ENCODE measurements around the gene SNAP25. TPM values are rescaled to one million over a fixed set of nuclear protein-coding genes. Genes with fewer than 3 reads are reported as not detected.
A peak's percentile ranks its signal among the peaks of the same experiment; 100 is the strongest.

The SNAP25 gene
- under 1 TPM in 1 of 6 experiments, not detected in 5; 0.10 TPM for total RNA-seq (2021; fragmentation: NEBNext Ultra II Directional; extraction: Animal tissue kit (Norgen Biotek cat#: 25700))
- long read RNA-seq: 0 reads

DNA sequence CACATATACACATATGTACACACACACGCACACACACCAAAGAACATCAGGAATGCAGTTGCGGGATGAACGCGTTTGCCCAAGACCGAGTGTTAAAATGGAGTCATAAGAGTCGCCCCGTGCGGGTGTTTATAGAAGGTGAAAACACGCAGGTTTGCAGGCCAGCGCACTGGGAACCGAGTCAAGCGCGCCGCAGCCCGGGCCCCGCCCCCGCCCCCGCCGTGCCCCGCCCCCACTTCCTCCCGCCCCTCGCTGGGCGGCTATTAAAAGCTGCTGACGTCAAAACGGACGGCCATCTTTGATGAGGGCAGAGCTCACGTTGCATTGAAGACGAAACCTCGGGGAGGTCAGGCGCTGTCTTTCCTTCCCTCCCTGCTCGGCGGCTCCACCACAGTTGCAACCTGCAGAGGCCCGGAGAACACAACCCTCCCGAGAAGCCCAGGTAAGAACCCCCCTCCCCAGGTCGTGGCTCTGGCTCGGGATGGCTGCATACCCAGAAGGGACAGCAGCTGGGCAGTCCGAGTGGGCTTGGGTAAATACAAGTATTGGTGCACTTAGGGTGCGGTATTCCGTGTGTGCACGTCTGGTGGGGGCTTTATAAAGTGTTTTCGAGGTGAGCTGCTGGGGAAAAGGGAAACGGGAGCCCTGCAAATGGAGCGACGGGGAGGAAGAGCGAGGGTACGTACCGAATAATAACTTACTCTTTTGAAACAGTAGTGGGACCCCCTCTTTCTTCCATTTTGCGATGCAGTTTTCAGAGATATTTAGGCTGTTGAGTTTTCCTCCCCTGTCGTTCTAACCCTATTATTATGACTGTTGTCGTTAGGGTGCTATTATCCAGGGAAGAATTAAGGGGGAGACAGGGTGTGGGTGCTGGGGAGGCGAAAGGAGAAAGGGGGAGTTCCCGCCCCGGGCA, at the start of gene SNAP25:
TSS of gene SNAP25 (plus strand) at position 295 of the 916 bp plus-strand sequence. CDS start 56,662 bp downstream, outside the sequence.
- no peak for DNase-seq
- Mint-ChIP-seq H3K9me3 (no peaks in the 10 kb centered on the region; the same call in 1 of the 2 replicates), H3K27me3 (ENCODE audit: insufficient read depth) (peaks cover 7% of the 10 kb centered on the region), H3K36me3 (ENCODE audit: low read depth) (no peaks in the 10 kb centered on the region), H3K27ac (no peak within 1 kb of the TSS), H3K4me3 (0 out of 2 replicates have a peak within 1 kb of the TSS, but pooled peaks have one; percentile 23), H3K4me1 (ENCODE audit: low read depth) (peaks cover 6% of the 10 kb centered on the region)
- TF ChIP-seq, protein P1, sequence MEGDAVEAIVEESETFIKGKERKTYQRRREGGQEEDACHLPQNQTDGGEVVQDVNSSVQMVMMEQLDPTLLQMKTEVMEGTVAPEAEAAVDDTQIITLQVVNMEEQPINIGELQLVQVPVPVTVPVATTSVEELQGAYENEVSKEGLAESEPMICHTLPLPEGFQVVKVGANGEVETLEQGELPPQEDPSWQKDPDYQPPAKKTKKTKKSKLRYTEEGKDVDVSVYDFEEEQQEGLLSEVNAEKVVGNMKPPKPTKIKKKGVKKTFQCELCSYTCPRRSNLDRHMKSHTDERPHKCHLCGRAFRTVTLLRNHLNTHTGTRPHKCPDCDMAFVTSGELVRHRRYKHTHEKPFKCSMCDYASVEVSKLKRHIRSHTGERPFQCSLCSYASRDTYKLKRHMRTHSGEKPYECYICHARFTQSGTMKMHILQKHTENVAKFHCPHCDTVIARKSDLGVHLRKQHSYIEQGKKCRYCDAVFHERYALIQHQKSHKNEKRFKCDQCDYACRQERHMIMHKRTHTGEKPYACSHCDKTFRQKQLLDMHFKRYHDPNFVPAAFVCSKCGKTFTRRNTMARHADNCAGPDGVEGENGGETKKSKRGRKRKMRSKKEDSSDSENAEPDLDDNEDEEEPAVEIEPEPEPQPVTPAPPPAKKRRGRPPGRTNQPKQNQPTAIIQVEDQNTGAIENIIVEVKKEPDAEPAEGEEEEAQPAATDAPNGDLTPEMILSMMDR (IDR thresholded peaks at IDR 0.05): no peak

DNA sequence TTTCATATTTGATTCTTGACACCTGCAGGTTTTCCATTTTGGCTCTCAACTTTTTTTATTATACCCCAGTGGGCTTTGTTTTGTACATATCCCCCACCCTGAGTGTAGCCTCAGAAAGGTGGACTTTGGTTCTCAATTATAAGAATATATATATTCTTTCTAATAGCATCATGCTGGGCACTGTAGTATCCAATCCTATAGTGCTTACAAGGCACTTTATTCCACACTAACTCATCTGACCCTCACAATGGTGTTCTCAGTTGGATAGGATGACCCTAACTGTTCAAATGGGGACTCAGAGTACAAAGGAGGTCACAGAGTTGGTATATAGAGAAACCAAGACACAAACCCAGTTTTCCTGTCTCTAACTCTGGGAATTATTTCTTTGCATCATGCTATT, 48.9 kb upstream of the SNAP25 start:
- Mint-ChIP-seq H3K9me3 (peaks cover 5% of the 10 kb centered on the region; the same call in 1 of the 2 replicates), H3K4me3 (no peak overlapping the region), H3K27me3 (ENCODE audit: insufficient read depth) (peaks cover 3% of the 10 kb centered on the region), H3K27ac (no peak overlapping the region), H3K36me3 (ENCODE audit: low read depth) (no peaks in the 10 kb centered on the region), H3K4me1 (ENCODE audit: low read depth) (peaks cover 7% of the 10 kb centered on the region; the same call in 1 of the 2 replicates)
- no peak for DNase-seq
- TF ChIP-seq, protein P1 (IDR thresholded peaks at IDR 0.05): no peak

DNA sequence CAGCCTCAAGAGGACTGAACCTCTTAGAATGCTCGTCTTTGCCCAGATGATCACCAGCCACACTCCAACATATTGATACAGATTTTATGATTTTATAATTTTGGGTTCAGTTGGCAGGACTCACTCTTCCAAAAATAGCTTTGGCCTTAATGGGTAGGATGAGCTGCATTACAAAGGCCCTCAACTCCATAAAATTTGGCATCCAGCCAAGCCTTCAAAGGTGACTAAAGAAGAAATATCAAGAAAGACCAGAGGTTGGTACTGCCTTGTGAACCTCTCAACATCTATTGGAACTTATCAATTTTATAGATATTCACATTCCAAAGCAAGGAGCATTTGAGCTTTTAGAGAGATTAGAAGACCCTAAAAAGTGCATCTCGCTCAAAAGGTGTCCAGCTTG, 48.4 kb upstream of the SNAP25 start:
- H3K4me3 Mint-ChIP-seq: no peak overlapping the region
- TF ChIP-seq, protein P1 (IDR thresholded peaks at IDR 0.05): no peak
- no peak overlapping the region for H3K27ac Mint-ChIP-seq
- H3K4me1 Mint-ChIP-seq (ENCODE audit: low read depth): peaks cover 7% of the 10 kb centered on the region; the same call in 1 of the 2 replicates
- H3K9me3 Mint-ChIP-seq: peaks cover 5% of the 10 kb centered on the region; the same call in 1 of the 2 replicates
- DNase-seq: no peak
- peaks cover 3% of the 10 kb centered on the region for H3K27me3 Mint-ChIP-seq (ENCODE audit: insufficient read depth)
- H3K36me3 Mint-ChIP-seq (ENCODE audit: low read depth): no peaks in the 10 kb centered on the region

DNA sequence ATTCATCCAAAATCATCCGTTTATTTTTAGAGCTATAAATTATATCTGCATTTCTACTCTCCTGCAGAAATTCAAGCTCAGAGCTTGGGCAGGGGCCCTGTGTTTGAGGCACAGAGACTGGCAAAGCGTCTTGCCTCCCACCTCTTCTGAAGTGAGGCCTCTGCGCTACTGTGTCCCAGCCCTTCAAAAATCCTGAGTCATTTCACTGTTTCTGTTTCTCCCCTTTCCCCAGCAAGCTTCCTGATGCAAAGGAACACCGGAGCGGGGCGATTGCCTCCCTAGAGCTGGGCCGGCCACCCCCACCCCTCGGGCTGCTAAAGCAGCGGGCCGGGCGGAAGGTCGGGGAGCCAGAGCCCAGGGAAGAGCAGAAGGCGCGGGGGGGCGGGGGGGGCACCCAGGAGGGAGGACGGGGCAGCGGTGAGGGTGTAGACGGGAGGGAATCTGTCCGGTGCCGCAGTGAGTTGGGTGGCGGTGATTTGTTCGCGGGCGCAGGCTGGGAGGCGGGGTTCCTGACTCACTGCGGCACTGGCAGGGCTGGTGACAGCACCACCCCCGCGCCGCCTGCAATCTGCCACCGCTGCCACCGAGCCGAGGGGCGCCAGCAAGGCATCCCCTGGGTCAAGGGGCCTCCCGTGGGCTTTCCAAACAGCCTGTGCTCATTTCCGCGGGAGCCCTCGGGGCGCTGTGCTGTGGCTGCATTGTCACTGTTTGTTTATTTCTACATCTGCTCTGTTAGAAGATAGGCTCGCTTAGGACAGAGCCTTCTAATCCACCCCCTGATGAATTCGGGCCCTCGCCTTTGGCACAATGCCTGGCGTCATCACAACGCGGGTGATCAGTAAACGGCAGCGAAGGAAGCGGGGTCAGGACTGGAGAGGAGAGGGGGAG, 46.5 kb upstream of the SNAP25 start:
- TF ChIP-seq, protein P1 (IDR thresholded peaks at IDR 0.05): no peak
- peak overlapping the region; percentile 86 for H3K4me3 Mint-ChIP-seq
- H3K36me3 Mint-ChIP-seq (ENCODE audit: low read depth): no peaks in the 10 kb centered on the region
- peaks cover 3% of the 10 kb centered on the region for H3K27me3 Mint-ChIP-seq (ENCODE audit: insufficient read depth)
- peaks cover 7% of the 10 kb centered on the region; the same call in 1 of the 2 replicates for H3K4me1 Mint-ChIP-seq (ENCODE audit: low read depth)
- no peaks in the 10 kb centered on the region for H3K9me3 Mint-ChIP-seq
- H3K27ac Mint-ChIP-seq: no peak overlapping the region
- DNase-seq: no peak

DNA sequence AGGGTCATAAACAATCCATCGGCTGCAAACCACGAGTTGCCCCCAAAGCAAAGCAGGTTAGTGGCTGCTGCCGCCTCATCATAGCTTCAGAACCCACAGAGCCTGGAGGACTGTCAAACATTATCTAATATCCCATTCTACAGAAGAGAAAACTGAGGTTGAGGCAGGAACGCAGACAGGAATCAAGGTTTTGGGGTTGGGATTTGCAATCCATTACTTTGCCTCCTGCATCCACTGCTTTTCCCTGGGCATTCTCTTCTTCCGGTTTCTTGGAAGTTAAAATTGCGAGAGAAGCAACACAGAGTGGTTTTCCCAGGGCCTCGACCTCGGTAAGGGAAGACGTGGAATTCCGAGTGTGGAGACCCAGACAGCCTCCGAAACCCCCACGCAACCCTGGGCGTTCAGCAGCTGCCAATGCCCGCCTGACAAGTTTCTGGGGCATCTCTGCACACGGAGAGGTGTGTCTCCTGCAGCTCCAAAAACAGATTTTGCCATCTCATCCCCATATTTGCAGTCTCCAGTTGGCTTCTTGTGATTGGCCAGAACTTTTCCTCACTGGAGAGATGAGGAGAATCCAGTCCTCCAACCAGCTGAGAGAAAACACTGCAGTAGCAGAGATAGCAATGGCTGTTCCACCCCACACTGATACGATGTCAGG, 45.5 kb upstream of the SNAP25 start:
- no peaks in the 10 kb centered on the region for H3K36me3 Mint-ChIP-seq (ENCODE audit: low read depth)
- no peaks in the 10 kb centered on the region for H3K9me3 Mint-ChIP-seq
- DNase-seq: no peak
- TF ChIP-seq, protein P1 (IDR thresholded peaks at IDR 0.05): no peak
- H3K4me3 Mint-ChIP-seq: peak overlapping the region; percentile 86
- H3K27ac Mint-ChIP-seq: no peak overlapping the region
- peaks cover 3% of the 10 kb centered on the region for H3K27me3 Mint-ChIP-seq (ENCODE audit: insufficient read depth)
- H3K4me1 Mint-ChIP-seq (ENCODE audit: low read depth): peaks cover 7% of the 10 kb centered on the region; the same call in 1 of the 2 replicates
